ENCODE data around the gene TRIO.

DNA sequence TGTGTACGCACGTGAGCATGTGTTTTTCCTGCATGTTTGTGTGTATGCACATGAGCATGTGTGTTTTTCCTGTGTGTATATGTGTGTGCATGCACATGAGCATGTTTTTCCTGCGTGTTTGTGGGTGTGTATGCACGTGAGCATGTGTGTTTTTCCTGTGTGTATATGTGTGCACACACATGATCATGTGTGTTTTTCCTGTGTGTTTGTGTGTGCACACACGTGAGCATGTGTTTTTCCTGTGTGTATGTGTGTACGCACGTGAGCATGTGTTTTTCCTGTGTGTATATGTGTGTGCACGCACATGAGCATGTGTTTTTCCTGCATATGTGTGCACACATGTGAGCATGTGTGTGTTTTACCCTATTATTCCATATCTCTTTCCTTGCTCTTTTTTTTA is 205.9 kb downstream of the TRIO start:
- TF ChIP-seq CTCF (IDR thresholded peaks at IDR 0.05) = no peak
- TF ChIP-seq POLR2A (IDR thresholded peaks at IDR 0.05) = no peak
